DMS79 (cell line): ENCODE results near the gene LCNL1.

ENCODE experiments used
- DNase-seq: peaks from one replicate; lab custom pipeline; 2025; lab: John Stamatoyannopoulos, UW

The LCNL1 gene

DNA sequence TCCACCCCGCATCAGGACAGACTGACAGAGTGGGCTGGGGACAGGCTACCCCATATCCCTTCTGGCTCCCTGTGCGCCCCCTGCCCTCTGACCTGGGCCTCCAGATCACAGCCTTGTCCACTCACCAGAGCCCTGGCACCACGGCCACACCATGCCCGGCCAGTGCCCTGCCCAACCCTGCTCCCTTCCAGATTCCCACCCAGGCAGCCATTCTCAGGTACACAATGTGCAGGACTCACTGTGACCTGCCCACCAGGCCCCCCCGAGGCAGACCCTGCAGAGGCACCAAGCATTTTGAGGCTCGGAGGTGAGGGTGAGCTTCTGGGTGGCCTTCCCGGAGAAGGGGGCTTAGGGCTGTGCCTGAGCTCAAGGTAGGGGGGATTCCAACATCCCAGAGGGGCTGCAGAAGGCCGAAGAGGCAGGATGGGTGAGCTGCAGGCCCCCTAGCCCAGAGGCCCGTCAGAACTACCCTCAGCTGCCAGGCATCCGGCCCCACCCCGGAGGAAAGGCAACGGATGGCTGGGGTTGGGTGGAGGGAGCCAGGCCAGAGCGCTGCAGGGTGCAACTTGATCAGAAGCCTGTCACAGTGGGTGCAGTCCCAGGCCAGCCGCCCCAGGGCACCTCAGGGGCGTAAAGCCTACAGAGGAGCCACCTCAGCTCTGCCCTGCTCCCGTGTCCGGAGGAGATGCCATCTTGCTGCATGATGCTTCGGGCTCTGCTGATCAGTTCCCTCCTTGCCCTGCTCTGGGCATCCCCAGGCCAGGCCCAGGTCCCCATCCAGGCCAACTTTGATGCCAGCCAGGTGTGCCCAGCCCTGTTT lies at the start of gene LCNL1:
LCNL1 (plus strand) TSS at position 762 of the 820 bp plus-strand sequence. CDS start 594 bp downstream, outside the sequence.
- DNase-seq: no peak

DNA sequence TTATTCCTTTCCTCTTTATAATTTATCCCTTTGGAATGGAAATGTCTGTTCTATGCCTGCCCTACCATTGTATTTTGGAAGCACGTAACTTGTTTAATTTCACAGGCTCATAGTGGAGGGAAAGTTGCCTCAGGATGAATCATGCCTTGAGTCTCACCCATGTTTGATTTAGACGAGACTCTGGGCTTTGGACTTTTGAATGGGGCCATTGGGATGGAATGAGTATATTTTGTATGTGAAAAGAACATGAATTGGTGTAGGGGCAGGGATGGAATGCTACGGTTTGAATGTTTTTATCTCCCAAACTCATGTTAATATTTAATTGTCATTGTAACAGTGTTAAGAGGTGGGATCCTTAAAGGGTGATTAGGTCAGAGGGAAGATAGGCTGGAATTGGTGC lies 48.5 kb upstream of the LCNL1 start:
- DNase-seq: no peak

DNA sequence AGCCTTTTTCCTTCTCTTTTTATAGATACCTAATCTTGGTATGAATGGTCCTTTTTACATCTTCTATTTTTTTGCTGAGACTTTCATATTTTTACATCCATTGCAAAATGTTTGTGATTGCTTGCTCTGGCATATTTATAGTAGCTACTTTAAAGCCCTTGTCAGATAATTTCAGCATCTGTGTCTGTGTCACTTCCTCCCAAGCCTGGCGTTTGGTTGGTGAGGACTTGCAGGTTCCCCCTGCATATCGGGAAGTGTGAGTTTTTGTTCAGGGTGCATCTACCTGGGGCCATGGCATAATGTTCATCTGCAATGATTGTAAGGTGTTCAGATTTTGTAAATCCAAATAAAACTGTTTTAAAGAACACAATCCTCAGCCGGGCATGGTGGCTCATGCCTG lies 47.1 kb upstream of the LCNL1 start:
- DNase-seq: no peak

DNA sequence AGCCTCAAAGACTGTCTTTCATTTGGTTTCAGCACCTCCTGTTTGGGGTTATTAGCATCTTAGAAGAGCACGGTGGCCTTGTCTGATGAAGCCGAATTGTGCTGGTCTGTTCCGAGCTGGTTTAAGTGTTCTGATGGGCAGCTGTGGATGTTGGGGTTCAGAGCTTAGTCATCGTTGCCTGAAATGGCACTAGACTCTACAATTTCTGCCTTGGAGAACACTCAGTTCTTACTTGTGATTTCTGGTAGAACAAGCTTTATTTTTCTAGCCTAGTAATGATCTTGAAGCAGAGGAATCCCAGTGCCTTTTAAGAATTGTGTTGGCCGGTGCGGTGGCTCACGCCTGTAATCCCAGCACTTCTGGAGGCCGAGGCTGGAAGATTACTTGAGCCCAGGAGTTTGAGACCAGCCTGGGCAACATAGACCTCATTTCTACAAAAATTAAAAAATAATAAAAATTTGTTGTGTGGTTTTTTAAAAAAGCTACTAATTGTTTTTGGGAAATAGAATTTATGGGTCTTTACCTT lies 46.1 kb upstream of the LCNL1 start:
- DNase-seq: no peak

DNA sequence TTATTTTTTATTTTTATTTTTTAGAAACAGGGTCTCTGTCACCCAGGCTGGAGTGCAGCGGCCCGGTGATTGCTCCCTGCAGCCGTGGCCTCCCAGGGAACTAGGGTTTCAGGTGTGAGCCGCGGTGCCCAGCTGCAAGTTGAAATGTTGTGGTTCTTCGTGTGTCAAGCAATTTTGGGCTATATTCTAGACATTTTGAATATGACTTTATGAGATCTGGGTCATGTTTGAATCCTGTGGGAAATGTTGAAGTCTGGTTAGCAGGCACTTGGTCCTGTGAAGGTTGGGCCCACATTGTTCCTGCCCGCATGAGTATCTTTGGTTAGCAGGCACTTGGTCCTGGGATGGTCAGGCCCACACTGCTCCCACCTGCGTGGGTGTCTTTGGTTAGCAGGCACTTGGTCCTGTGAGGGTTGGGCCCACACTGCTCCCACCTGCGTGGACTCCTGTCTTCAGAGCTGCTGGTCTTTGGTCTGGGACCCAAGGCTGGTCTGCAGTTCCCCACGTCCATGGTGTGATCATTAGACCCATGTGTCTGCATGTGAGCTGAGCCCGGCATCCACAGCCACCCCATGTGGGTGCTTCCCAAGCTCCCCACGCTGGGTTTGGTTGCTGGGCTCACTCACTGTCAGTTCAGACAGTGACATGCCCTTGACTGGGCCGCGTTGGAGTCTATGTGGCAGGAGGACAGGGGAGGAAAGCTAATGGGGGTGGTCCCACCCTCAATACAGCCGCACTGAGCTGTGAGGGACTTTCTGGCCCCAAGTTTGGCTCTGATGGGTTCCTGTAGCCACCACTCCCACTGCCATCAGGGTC lies 45.4 kb upstream of the LCNL1 start:
- no peak for DNase-seq

DNA sequence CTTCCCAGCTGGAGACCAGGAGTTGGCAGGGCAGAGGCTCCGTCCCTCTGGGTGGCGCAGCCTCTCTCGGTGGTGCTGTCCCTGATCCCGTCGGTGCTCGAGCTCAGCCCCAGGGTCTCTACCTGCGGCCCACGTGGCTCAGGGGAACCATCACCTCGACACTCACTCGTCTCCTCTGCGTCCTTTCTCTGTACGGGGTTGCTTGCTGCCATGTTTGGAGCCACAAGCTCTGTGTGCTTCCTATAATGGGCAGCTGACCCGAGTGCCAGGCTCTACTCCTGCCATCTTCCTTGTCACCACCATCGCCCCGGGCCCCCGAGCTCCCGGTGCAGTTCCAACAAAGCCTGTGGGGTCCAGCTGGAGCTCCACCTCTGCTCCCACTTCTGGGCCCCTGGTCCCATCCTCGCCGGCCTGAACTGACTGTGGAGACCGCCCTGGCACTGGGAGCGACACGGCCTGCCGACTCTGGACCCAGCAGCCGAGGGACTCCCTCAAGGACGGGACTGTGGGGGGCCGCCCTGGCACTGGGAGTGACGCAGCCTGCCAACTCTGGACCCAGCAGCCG lies 43.3 kb upstream of the LCNL1 start:
- no peak for DNase-seq

DNA sequence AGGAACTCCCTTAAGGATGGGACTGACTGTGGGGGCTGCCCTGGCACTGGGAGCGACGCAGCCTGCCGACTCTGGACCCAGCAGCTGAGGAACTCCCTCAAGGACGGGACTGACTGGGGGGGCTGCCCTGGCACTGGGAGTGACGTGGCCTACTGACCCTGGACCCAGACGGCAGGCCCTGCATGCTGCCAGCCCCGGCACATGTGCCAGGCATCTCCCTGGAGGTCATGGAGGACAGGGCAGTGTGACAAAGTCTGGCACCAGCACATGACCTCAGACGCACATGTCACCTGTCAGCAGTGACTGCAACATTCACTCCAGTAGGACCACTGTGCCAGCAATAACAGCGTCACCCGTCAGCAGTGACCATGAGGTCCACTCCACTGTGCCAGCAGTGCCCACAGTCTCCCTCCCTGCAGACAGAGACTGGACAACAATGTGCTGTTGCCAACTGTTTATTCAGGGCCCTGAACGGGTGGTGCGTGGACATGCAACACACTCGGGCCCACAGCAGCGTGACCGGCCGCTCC lies 42.7 kb upstream of the LCNL1 start:
- DNase-seq: no peak

DNA sequence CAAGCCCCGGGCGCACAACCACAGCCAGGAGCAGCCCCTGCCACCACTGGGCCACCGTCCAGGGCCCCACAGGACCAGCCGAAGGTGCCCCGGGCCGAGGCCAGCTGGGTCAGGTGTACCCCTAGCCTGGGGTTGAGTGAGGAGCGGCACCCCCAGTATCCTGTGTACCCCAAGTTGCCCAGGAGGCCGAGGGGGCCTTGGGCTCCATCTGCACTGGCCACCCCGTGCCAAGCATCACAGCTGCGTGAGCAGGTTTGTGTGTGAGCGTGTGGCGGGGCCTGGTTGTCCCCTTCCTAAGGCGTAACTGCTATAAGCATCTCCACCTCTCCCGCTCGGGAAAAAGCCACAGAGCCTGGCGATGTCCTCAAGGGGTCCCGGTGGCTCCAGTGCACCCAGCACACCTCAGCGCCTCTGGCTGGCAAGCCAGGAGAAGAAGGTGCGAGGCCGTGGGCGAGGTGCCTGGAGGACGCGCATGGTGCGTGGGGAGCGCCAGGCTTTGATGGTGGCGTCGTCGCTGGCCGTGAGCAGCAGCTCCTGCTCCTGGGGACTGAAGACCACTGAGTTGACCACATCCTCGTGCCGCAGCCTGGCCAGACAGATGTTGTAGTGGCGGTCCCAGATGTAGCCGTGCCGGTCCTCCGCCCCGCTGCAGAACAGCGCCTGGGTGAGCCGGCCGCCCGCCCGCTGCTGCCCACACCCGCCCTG lies 42.1 kb upstream of the LCNL1 start:
- no peak for DNase-seq

DNA sequence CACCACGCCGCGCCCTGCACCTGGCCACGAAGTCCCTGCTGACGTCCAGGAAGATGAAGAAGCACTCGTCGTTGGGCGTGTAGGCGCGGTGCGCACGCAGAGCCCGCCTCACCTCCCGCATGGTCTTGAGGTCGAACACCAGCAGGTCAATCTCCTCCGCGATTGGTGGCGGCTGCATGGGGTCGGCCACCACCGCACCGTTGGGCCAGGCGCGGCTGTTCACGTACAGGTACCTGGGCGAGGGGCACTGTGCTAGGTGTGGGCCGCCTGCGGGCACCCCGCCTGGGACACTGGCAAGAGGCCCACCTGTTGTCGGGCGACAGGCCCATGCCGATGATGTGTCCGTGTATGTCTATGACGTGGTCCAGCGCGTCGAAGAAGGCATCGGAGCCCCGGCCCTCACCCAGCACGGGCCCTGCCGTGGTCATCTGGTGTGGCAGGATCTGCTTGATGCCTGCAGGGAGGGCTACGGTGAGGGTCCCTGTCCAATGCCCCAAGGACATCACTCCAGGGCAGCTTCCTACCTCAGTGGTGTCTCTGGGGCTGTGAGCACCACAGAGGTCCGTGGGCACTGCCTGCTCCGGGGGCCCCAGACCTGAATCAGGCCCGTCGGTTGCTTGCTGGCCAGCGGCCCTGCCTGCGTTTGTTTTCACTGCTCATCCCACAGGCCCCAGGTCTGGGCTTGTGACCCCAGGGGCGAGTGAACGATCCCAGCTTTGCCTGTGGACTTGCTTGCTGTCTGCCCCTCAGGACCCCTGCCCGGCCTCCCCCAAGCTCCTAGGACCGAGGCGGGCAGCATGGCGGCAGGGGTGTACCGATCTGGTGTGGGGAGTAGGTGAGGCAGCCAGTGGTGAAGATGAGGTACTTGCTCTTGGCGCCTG lies 41.3 kb upstream of the LCNL1 start:
- no peak for DNase-seq

DNA sequence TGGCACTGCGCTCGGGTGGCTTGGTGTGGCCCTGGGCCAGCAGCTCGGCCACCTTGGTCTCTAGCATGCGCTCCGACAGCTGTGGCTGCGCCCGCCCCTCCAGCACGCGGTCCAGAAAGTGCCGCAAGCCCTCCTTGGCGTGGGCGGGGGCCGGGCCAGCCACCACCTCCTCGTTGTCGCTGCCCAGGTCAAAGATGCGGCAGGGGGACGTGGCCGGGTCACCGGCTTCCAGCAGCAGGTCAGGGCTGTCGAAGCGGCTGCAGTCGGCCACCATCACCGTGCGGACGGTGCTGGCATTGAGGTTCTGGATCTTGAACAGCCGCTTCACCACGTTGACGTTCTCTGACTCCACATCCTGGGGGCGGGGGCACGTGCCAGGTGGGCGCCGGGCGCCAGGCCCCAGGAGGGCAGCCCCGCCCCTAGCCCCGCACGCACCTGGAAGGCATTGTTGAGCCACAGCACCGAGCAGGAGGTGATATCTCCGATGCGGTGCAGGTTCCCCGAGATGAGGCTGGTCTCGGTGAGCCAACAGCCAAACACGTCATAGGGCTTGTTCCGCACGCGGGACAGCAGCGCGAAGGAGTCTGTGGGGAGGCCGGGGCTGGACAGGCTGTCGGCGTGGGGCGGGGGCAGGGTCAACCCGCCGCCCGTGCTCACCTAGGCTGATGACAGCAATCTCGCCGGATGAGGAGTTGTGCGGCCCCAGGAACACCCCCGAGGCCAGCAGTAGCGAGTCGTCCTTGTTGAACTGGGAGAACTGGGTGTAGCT lies 40.5 kb upstream of the LCNL1 start:
- DNase-seq: no peak

DNA sequence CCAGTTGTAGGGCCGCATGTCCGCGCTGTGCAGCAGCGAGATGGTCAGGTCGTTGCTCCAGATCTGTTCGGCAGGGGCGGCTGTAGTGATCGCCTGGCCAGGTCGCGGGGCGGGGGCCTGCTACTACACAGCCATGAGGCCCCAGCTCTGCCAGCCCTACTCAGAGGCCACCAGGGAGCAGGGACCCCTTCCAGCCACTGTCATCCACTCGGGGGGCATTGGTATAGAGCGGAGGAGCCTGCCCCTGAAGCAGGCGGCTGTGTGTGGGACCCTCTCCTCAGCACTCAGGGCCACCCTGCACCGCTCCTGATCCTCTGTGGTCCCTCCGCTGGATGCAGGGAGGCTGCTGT lies 39.9 kb upstream of the LCNL1 start:
- DNase-seq: no peak

DNA sequence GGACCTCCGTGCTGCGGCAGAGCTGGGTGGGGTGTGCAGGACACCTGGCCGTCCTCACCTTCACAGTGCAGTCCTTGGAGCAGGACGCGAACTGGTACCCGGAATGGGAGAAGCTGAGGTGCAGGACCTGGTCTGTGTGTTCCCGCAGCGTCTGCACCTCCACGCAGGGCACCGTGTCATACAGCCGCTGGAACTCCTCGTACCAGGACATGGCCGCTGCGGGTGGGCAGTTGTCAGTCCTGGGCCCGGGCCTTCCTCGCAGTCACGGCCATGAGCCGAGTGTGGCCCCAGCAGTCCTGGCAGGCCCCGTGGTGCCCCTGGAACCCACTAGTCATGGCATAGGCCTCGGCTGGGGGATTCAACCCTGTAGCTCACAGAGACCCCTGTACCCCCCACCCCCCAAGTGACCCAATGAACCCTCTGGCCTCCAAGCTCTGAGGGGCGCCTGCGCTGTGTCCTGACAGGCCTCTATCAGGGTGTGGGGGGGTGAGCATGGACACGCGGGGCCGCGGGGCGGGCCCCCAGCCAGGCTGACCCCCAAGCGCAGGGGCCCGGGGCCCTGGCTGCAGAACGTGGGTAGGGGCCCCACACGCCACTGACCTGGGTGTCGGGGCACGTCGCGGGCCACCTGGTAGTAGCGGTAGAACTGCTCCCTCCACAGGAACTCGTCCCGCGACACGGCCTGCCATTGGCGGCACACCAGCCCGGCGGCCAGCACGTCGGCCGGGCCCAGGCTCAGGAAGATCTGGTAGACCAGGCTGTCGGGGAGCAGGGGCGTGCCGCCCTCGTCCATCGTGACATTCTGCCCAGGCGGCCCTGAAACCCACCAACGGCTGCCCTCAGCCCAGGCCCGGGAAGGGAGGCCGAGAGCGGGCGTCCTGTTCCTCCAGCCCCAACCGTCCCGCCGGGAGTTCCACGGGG lies 39.2 kb upstream of the LCNL1 start:
- DNase-seq: no peak

DNA sequence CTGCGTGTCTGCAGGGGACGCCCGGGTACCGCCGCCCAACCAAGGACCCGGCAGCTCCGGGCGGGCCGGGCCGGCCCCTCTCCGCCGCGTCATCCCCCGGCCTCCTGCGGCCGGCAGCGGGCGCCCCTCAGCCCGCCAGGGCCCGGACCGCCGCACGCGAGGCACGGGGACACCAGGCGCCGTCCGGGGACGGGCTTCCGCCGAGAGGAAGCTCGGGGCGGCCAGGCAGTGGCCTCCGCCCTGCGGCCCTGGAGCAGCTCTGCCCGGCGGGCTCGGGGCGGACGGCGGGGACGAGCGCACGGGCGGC lies 38.6 kb upstream of the LCNL1 start:
- no peak for DNase-seq

DNA sequence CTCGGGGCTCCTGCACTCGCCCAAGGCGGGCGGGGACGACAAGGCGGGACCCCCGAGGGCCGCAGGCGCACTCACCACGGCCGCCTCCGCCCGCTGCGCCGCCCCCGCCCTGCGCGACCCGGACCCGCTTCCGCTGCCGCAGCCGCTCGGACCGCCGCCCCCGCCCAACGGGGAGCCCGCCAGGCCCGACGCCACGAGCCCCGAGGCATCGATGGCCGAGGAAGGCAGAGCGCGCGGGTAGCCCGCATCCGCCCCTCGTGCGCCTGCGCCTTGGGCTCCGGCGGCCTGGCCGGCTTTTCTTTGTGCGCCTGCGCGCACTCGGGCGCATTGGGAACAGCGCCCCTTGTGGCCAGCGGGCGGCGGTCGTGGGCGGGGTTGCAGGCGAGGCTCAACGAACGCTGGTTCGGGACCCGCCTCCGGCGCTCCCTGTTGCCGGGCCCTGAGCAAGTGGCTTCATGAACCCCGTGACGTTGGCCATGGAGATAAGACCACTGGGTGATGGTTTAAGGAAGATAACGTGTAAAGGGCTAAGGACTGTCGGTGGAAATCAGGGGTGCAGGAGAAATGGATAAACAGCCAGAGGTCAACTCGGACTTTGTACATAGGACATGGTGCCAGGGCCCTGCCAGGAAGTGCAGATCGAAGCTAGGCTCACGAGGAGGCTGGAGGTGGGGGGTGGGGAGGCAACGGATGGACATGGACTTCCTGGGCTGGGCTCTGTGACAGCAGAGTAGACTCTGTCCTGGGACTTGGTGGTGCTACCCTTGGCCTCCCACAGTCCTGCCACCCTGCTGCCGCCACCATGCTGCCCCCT lies 38.1 kb upstream of the LCNL1 start, which contains the start of the genes C8G and FBXW5:
C8G (plus strand) TSS at position 725 of the 814 bp plus-strand sequence; CDS start at position 803, 78 bp downstream.
FBXW5 (minus strand) TSS at position 220 of the 814 bp plus-strand sequence. CDS start 655 bp downstream, outside the sequence.
- peak; percentile 83 for DNase-seq

DNA sequence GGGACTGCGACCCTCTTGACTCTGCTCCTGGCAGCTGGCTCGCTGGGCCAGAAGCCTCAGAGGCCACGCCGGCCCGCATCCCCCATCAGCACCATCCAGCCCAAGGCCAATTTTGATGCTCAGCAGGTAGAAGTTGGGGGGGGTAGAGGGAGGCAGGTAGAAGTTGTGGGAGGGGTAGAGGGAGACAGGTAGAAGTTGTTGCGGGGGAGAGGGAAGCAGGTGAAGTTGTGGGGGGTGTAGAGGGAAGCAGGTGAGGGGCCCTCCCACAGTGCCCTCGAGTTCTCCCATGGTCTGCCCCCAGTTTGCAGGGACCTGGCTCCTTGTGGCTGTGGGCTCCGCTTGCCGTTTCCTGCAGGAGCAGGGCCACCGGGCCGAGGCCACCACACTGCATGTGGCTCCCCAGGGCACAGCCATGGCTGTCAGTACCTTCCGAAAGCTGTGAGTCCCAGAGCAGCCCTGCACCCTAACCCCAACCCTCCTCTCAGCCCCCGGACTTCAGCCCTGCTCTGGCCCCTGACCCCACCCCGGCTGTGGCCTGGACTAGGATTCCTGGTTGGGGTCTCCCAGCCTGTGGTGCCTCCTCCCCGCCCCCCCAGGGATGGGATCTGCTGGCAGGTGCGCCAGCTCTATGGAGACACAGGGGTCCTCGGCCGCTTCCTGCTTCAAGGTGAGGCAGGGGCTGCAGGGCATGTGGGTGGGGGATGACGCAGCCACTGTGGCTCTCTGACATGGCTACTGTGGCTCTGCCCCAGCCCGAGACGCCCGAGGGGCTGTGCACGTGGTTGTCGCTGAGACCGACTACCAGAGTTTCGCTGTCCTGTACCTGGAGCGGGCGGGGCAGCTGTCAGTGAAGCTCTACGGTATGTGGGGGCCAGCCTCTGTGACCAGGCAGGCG lies 37.2 kb upstream of the LCNL1 start:
- DNase-seq: no peak

DNA sequence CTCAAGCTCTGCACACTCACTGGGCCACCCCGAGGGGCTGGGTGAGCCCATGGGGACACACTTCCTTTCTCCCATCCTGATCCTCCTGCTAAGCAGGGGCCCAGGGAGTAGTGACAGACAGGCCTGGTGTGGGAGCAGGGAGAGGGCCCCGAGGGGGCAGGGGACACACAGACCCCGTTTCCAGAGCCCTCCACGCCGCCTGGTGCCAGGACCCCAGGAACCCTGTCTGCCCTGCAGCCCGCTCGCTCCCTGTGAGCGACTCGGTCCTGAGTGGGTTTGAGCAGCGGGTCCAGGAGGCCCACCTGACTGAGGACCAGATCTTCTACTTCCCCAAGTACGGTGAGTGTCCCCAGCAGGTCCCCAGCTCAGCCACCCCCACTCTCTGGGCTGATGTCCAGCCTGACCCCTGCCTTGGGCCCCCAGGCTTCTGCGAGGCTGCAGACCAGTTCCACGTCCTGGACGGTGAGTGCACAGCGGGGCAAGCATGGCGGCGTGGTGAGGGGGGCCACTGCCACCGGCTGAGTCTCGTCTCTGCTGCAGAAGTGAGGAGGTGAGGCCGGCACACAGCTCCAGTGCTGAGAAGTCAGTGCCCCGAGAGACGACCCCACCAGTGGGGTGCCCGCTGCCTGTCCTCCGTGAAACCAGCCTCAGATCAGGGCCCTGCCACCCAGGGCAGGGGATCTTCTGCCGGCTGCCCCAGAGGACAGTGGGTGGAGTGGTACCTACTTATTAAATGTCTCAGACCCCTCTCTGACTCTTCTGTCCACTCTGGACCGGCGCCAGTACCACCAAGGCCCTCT lies 36.4 kb upstream of the LCNL1 start:
- DNase-seq: no peak
